Brain microvascular endothelial cell (primary cell): Measurements from ENCODE around the gene PSPC1.
"Not testable (repeated sequence)": the region's sequence is repeated elsewhere in the genome, so short reads cannot be mapped to it uniquely, and the experiment has no call there.

Source experiments
- DNase-seq: peaks from one replicate; pipeline ENCODE4 v3.0.0-alpha.2; 2020
- H3K27ac ChIP-seq: fragments of 250-450 bp; sonication (Bioruptor Pico); 2 replicates; pipeline ENCODE4 v1.5.1; 2020; ENCODE audit warnings: mild to moderate bottlenecking, moderate library complexity
- H3K27me3 ChIP-seq: fragments of 250-450 bp; sonication (Bioruptor Pico); replicated peaks from 2 replicates; pipeline ENCODE4 v1.5.1; 2020; ENCODE audit warnings: mild to moderate bottlenecking
- H3K36me3 ChIP-seq: fragments of 250-450 bp; sonication (Bioruptor Pico); replicated peaks from 2 replicates; pipeline ENCODE4 v1.5.1; 2020; ENCODE audit warnings: mild to moderate bottlenecking
- H3K4me3 ChIP-seq: 2 replicates; pipeline ENCODE4 v1.5.1; 2011; ENCODE audit warnings: low read depth, mild to moderate bottlenecking, control low read depth, low read length, moderate library complexity
- CTCF ChIP-seq: IDR thresholded peaks from 2 replicates; pipeline ENCODE4 v1.5.1; 2011; ENCODE audit warnings: low read depth, mild to moderate bottlenecking, moderate library complexity, low read length, control low read depth, inconsistent platforms; ENCODE audit errors: missing control alignments
- in situ Hi-C: cut with HindIII; loops from 2 replicates; pipeline ENCODE4 v1.10.0; 2017; ENCODE audit warnings: low sequenced_read_pairs, low pct_ligation_motif_present

Gene PSPC1

GRCh38 chr13:19700963-19701362, 81.8 kb downstream of the PSPC1 start:
- H3K4me3 ChIP-seq, H3K36me3 ChIP-seq, H3K27me3 ChIP-seq, DNase-seq, in situ Hi-C loops, H3K27ac ChIP-seq: not testable (repeated sequence)

GRCh38 chr13:19695829-19696228, 86.9 kb downstream of the PSPC1 start:
- no peak for TF ChIP-seq CTCF
- no peaks in the 10 kb centered on the region for H3K27me3 ChIP-seq
- no peak overlapping the region for H3K27ac ChIP-seq

GRCh38 chr13:19695428-19695827, 87.3 kb downstream of the PSPC1 start:
- no peaks in the 10 kb centered on the region for H3K27me3 ChIP-seq
- in situ Hi-C loops, result no loop called here
- H3K4me3 ChIP-seq, result no peak overlapping the region
- H3K27ac ChIP-seq, result no peak overlapping the region
- no peak for TF ChIP-seq CTCF
- H3K36me3 ChIP-seq, result no peaks in the 10 kb centered on the region
- no peak for DNase-seq

More at GRCh38 chr13:19695829-19696228, 86.9 kb downstream of the PSPC1 start:
- DNase-seq, result no peak
- Histone ChIP-seq H3K36me3 (no peaks in the 10 kb centered on the region), H3K4me3 (no peak overlapping the region)
- in situ Hi-C loops, result no loop called here

- peak overlapping the region; percentile 19 for H3K27ac ChIP-seq
- H3K27me3 ChIP-seq, in situ Hi-C loops, H3K4me3 ChIP-seq, H3K36me3 ChIP-seq: not testable (repeated sequence)
- peak; percentile 50 for DNase-seq
Measured at GRCh38 chr13:19691447-19691846, 91.3 kb downstream of the PSPC1 start.

GRCh38 chr13:19685437-19685836, 97.3 kb downstream of the PSPC1 start:
- TF ChIP-seq CTCF, result no peak
- H3K27me3 ChIP-seq, result no peaks in the 10 kb centered on the region
- no peak overlapping the region for H3K4me3 ChIP-seq
- no peak for DNase-seq
- no peaks in the 10 kb centered on the region for H3K36me3 ChIP-seq
- in situ Hi-C loops, result no loop called here
- no peak overlapping the region for H3K27ac ChIP-seq

- in situ Hi-C loops, result no loop called here
- H3K36me3 ChIP-seq, result no peaks in the 10 kb centered on the region
- H3K27me3 ChIP-seq, result no peaks in the 10 kb centered on the region
- TF ChIP-seq CTCF, result no peak
- DNase-seq, result no peak
- no peak overlapping the region for H3K27ac ChIP-seq
- H3K4me3 ChIP-seq, result no peak overlapping the region
Measured at GRCh38 chr13:19685034-19685433, 97.7 kb downstream of the PSPC1 start.

GRCh38 chr13:19681517-19681916, 101.2 kb downstream of the PSPC1 start:
- TF ChIP-seq CTCF, result no peak
- Histone ChIP-seq H3K27me3 (no peaks in the 10 kb centered on the region), H3K36me3 (peaks cover under 1% of the 10 kb centered on the region), H3K4me3 (no peak overlapping the region), H3K27ac (no peak overlapping the region)
- no peak for DNase-seq
- in situ Hi-C loops, result no loop called here
